Sciatic nerve (tissue), 2 donors: ENCODE results near the gene CSRP2. TPM values are rescaled to one million over a fixed set of nuclear protein-coding genes. Genes with fewer than 3 reads are reported as not detected.

Experiments used
- ATAC-seq: fragments of 200-7000 bp; cut with Tn5 transposase; one replicate; pipeline ENCODE4 v1.9.1; 2020; ENCODE audit warnings: mild to moderate bottlenecking, moderate library complexity
- DNase-seq: peaks from one replicate; pipeline ENCODE4 v3.0.0-alpha.2; 2020; ENCODE audit warnings: low spot score
- intact Hi-C: fragments of 100-400 bp; cut with DNase I; formaldehyde crosslinking; loops from one replicate; pipeline ENCODE4 v1.14.2; 2022
- total RNA-seq: library from RNA; stranded (reverse); fragmentation: NEBNext Ultra II Directional; extraction: Animal tissue kit (Norgen Biotek cat#: 25700); gene quantifications from one replicate; pipeline ENCODE4 v1.2.1, GENCODE V29; 2021
- donor health status: DM: no; HTN: no; CAD: no.
- donor health status: DM: no; HTN: no; CAD: no.

The CSRP2 gene
- total RNA-seq, 1 donor from 2014 or later = 28.8 TPM

DNA sequence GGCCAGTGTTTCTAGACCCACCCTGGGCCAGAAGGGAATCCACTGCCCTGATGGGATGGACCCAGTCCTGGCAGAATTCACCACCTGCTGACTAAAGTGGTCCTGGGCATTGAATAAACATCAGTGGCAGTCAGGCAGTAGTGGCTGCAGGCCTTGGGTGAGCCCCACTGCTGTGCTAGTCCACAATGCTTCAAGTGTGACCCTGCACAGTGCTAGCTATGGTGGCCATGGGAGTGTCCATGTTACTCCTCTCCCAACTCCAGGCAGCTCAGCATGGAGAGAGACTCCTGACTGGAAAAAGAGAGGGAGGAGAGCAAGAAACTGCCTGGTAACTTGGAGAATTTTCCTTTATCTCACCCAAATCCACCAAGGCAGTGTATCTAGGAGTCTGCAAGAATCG lies 17.5 kb upstream of the CSRP2 start:
- intact Hi-C loops = no loop called here
- DNase-seq (no peak), ATAC-seq (no peak)

DNA sequence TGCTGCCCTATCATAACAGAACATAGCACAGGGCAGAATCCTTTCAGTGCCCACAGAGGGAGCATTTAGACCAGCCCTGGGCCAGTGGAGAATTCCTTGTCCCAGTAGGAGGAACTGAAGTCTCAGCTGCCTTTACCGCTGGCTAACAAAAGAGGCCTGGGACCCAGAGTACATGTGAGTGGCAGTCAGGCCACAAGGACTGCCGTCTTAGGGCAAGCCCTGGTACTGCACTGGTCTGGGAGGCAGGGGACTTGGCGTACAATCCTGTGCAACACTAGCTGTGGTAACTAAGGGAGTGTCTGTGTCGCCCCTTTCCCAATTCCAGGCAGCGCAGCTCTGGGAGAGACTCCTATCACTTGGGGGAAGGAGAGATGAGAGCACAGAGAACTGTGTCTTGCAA lies 17.0 kb upstream of the CSRP2 start:
- ATAC-seq (no peak), DNase-seq (no peak)
- intact Hi-C loops = no loop called here

GRCh38 chr12:76891609-76892008 lies 12.8 kb upstream of the CSRP2 start:
- DNase-seq = no peak
- intact Hi-C loops = no loop called here

DNA sequence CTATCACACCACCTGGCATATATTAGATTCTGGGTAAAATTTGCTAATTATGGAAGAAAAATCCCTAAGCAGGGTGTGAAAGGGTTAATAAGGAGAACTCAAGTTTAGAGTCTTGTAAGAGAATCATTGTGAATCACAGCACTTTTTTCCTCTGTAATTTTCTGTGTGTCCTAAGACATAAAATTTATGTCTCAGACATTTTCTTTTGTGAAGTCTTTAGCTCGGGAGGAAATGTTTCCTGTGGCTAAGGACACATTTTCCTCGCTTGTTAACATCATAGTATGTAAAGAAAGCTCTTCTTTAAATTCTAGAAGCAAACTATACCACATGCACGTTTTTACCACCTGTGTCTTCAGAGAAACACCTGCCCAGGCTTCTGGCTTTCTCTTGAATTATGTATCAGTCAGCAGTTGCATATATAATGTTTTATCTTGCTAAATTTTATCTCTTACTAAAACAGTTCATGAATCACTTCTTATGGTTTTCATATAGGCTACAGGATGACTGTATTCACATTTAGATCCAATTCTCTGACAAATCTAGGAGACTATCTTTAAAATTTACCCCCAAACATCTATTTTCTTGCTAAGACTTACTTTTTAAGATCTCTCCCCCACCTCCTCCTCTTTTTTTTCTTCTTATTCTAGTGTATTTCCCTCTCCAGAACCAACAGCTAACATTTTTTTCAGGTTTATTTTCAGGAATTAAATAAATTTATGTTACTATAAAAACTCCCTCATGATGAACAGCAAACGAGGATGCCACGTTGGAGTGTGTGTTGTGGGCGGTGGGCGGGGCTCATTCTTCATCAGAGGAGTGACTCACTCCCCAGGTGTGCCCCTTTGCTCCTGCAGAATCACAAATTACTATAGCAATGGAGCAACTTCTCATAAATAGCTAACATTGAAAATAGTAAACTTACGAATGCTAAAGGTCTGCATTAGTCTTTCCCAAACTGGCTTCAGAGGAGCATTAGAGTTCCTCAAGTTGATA lies 11.6 kb upstream of the CSRP2 start:
- DNase-seq (no peak), ATAC-seq (no peak)
- intact Hi-C loops = no loop called here

More at GRCh38 chr12:76891609-76892008, 12.8 kb upstream of the CSRP2 start:
- ATAC-seq = no peak

GRCh38 chr12:76888775-76889174 lies 10.0 kb upstream of the CSRP2 start:
- ATAC-seq (no peak), DNase-seq (no peak)
- intact Hi-C loops = no loop called here

GRCh38 chr12:76883811-76884210 lies 5.0 kb upstream of the CSRP2 start:
- ATAC-seq (peak; percentile 48), DNase-seq (peak; percentile 65)
- intact Hi-C loops = no loop called here

DNA sequence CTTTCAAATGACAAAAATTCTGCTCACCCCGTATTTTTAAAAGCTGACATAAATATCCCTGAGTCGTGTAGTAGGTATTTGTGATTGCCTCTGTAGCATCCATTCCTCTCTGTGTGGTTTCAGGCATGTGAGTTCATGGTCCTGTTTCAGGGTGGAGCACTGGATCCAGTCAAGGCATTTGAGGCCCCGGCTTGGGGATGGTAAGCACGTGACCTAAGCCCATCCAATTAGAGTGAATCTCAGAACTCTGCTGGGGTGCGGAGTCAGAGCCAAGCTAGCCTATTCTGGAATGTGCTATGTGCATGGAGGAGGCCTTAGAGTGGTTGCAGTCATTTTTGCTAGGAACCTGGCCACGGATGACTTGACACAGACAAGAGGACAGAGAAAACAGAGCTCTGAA lies 4.3 kb upstream of the CSRP2 start:
- ATAC-seq = no peak
- intact Hi-C loops = no loop called here

GRCh38 chr12:76882367-76882766 lies 3.5 kb upstream of the CSRP2 start:
- DNase-seq (no peak), ATAC-seq (no peak)
- intact Hi-C loops = no loop called here

More for the DNA sequence above, 4.3 kb upstream of the CSRP2 start:
- no peak for DNase-seq

- DNase-seq (no peak), ATAC-seq (no peak)
- intact Hi-C loops = no loop called here
Measured at GRCh38 chr12:76881142-76881541, 2.3 kb upstream of the CSRP2 start.

GRCh38 chr12:76880519-76881023 lies 1.8 kb upstream of the CSRP2 start:
- intact Hi-C loops = no loop called here
- DNase-seq = no peak
- ATAC-seq = no peak

DNA sequence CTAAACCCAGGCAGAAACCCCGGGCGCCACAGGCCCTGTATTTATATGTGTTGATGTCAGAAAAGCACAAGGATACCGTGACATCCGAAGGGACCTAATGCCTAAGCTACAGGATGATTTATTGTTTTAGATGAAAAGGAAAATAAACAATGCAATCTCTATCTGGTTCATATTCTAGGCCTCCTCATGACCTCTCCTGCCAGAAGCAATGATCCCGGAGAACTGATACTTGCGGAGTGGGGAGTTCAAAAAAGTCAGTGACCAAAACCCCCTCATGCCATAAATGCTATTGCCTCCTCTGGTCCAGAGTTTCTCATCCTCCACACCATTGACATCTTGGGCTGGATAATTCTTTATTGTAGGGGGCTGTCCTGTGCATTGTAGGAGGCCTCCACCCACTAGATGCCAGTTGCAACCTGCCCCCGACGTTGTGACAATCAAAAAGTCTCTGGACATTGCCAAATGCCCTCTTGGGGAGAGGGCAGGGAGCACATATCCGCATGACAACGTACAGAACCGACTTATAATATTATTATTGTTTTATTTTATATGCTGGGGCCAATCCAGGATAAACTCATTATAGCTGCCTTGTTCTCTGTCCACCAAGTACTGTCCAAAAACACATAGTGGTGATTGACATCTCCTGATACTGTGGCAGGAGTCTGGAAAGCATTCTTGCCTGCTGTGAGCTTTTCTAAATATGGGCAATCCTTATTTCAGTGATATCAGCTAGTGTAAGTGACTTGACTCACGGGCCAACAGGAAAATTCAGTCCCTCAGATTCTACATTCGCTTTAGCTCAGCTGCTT lies 1.1 kb upstream of the CSRP2 start:
- intact Hi-C loops = no loop called here
- DNase-seq = no peak

DNA sequence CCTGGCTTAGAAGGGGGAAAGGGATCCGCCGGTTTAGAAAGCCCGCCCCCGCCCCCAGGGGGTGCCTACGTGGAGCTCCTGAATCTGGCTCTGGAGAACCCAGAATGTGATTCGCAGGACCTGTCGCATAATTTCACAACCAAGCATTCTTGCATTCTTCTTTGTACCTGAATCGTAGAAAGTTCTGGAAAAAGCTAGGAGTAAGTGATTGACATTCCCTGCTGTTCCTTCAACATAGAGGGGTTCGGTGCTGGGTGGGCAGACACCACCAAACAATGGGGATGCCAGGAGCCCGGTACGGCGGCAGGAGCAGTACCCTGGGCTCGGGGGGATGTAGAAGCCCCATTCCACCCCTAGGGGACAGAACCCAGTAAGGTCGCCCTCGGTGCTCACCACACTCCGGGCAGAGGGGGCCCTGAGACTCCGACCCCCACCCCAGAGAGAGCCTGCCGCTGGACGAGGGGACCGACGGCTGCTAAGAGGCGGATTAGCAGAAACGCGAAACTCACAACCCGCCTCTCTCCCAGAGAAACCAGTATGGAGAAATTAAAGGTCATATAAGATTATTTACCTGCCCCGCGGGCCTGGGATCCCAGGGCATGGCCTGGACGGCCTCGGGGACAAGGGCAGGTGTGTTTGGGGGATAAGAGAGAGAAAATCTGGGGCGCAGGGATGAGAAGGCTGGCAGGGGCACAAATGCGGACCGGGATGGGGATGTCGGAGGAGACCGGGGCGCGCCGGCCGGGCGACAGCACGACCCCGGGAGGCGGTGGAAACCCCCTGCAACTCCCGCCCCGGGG lies 520 bp downstream of the CSRP2 start:
- ATAC-seq (peak; percentile 5), DNase-seq (no peak)
- intact Hi-C loops = no loop called here

More for the DNA sequence above, 1.1 kb upstream of the CSRP2 start:
- no peak for ATAC-seq

DNA sequence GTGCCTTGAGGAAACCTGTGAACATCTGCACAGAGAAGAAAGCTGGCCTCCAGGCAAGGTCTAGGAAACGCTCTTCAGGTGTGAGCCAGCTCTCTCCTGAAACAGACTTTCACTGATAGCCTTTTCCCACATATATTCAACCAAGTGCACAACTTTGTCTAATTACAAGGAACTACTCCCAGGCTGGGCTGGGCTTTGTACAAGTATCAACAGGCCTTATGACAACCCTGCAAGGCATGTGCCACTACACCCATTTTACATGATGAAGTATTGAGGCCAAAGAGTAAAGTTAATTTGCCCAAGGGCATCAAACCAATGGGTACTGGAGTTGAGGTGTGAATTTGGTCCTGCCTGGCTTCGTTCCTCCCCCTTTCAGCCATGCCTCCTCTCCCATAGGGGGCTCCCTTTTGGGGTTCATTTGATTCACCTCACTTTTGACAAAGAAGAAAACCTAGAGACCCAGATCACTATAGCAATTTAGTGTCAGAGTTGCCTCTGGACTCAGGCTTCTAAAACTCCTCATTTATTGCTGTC lies 2.1 kb downstream of the CSRP2 start:
- intact Hi-C loops = no loop called here
- ATAC-seq = no peak
- no peak for DNase-seq

DNA sequence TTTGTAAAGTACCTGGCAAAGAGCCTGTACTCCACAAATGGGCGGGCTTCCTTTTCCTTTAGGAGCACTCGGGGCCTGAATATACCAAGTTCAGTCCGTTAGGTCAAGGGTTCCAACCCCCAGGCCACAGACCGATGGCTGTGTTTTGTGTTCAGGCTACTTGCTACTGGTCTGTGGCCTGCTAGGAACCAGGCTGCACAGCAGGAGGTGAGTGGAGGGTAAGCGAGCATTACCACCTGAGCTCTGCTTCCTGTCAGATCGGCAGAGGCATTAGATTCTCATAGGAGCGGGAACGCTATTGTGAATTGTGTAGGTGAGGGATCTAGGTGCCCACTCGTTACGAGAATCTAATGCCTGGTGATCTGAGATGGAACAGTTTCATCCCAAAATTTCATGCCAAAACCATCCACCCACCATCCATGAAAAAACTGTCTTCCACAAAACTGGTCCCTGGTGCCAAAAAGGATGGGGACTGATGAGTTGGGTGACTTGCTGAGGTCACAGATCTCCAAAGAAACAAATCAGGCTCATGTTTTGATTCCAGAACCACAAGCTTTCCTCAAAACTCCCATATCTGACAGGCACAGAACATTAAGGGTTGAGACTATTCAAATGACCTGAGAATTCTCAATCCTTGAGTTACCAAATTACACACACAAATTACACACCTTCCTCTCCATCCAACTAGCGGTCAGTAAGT lies 4.2 kb downstream of the CSRP2 start:
- no peak for ATAC-seq
- DNase-seq = no peak
- intact Hi-C loops = no loop called here

DNA sequence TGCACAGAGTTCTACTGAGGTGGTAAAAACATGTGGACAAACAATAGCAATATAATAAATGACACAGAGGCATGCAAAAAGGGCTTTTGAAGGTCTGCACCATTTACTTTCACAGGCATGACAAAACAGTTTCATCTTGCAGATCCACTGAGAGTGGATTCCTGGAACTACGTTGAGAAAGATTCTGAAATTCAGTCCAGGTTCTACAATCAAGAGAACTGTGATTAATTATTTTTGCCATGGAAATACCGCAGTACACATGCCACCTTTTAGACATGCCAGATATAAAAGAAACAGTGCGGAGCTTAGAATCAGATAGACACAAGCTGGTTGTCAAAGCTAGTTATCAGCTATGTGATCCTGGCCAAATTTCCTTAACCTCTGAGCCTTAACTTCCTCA lies 4.8 kb downstream of the CSRP2 start:
- ATAC-seq = no peak
- DNase-seq = no peak
- intact Hi-C loops = no loop called here

DNA sequence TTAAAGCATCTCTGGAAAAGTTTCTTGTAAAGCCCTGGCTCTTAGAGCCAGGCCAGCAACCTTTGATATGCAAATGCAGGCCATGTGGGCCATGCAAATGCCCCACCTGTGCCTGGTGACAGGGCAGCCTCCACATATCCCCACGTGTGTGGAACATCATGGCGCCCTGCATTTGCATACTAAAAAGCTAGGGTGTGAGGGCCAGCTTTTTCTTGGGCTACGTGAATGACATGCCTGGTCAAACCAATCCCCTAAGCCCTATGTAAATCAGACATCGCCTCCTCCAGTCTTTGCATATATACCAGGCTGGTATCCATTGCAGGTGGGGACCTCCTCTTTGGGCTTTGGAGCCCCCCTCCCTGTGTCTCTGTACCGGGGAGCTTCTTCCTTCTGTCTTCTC lies 6.4 kb downstream of the CSRP2 start:
- ATAC-seq = no peak
- intact Hi-C loops = no loop called here
- no peak for DNase-seq

- ATAC-seq (peak; percentile 26), DNase-seq (no peak)
- intact Hi-C loops = no loop called here
Measured at GRCh38 chr12:76871742-76872141, 7.1 kb downstream of the CSRP2 start.

DNA sequence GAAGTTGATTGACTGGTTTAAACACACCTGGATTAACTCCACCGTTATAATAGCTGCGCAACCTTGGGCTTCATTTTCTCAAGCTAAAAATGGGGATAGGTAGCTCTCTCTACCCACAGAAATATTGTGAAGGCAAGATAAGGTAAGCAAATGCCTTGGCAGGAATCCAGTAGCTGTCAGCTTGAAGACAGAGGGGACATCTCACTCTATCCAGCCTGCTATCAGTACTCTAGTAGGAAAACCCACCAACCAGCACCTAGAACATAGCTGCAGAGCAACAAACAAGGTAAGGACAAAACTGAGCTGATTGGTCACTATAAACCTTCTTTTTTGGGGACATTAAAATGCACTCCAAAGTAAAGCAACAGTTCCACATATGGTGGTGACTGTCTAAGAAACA lies 7.7 kb downstream of the CSRP2 start:
- intact Hi-C loops = no loop called here
- DNase-seq = no peak
- no peak for ATAC-seq
